ENCODE results near the gene KIF23.

Gene KIF23

DNA sequence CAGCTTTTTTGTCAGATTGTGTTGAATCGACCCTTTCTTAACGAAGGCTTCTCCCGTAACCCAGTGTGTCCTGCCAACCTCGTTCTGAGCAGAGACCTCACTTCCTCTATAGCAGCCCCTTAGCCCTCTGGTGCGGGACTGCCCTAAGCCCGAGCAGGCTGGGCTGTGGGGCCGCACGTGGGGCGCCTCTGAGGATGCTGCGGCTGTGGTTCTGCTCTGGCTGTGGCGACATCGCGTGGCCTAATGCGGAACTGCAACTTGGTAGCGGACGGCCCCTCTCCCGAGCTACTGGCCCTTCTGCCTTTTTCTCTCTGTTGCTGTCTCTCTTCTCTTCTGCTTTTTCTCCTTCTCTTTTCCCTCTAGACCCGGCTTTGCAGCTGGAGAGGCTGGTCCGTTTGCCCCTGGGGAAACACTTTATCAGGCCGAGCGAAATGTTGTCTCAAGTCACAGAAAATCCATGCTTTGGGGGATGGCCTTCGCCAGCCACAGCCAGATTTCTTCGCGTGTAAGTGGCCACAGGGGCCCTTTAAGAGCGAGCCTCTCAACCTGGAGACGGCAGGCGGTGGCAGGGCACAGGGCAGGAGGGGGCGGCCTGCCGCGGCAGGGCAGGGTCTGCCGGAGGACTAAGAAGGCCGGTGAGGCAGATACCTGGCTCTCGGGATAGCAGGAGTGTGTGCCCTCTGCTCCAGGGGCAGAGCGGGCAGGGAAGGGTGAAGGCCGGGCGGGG lies 19.4 kb upstream of the KIF23 start:
- DNase-seq (ENCODE audit: low spot score) = peak; percentile 84

DNA sequence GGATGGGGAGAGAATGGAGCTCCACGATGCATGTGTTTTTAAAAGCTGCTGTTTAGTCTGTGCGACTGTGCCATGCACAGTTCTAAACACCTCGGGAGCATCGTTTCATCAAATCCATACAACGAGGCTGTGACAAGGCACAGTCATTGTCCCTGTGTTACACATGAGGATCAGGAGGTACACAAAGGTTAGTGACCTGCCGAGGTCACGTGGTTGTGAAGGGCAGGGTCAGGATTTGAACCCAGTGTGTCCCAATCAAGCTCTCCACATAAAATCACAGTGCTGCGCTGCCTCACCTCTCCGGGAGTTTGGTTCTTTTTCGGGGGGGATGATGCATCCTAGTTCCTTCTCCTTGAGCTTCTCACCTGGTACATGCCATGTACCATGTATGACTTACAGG lies 18.7 kb upstream of the KIF23 start:
- DNase-seq (ENCODE audit: low spot score) = no peak

DNA sequence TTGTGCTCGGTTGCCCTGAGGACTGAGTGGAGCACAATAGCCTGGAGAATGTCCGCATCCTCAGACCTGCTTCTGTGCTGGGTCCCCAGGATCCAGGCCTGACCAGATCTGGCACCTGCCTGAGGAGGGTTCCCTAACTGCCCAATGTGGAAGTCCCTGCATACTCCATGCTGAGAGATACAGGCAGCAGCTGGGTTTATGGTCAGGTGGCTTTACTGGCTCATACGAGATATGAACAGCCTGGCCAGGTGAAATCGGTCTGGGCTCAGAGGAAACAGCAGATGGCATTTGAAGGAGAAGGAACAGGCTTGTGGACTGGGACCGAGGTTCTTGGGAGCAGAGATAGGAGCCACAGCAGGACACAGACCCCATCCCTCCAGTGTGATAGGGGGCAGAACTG lies 18.2 kb upstream of the KIF23 start:
- DNase-seq (ENCODE audit: low spot score) = no peak

DNA sequence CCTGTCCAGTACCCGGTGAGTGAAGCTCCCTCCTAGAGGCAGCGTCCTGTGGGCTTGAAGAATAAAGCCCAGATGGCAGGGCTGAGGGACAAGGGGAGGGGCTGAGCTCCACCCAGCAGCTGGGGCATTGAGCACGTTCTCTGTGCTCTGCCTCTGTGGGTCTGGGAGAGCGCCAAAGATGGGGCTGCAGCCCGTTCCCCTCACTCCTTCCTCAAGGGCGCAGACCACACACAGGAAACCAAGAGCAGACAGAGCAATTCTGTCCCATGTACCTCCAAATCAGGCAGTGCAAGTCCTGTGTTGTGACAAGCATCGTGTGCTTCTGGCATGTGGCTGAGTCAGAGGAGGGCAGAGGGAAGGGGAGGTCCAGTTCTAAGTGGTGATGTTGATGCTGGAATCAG lies 15.7 kb upstream of the KIF23 start:
- DNase-seq (ENCODE audit: low spot score) = no peak

DNA sequence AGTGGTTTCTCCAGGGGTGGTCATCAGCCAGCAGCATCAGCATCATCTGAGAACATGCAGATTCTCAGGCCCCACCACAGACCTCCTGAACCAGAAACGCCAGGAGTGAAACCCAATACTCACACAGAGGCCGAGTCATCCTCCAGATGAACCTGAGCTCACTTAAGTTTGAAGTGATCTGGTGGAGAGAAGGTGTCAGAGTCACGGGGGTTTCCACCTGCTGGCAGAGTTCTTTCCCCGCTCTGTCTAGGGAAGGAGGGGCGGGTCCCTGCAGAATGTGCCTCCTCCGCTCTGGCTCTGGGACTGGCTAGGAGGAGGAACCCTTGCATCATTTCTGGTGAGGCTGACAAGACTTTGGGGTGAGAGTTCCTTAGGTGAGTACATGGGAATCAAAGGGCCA lies 13.3 kb upstream of the KIF23 start:
- no peak for DNase-seq (ENCODE audit: low spot score)

DNA sequence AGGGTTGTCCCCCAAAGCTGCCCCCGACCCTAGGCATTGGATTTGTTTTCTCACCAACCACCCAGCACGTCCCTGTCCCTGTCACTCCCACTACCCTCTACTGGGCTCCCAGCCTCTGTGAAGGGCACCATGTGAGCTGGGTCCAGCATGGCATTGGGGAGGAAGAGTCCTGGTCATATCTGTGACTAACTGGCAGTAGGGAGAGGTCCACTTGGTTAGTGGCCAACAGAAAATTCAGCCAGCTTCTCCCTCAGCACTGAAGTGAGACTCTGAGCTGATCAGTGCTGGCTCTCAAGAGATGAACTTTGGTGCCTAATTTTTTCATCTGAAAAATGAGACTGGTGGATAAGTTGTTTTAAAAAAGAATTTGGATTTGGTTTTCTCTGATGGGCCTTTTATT lies 11.3 kb upstream of the KIF23 start:
- no peak for DNase-seq (ENCODE audit: low spot score)

DNA sequence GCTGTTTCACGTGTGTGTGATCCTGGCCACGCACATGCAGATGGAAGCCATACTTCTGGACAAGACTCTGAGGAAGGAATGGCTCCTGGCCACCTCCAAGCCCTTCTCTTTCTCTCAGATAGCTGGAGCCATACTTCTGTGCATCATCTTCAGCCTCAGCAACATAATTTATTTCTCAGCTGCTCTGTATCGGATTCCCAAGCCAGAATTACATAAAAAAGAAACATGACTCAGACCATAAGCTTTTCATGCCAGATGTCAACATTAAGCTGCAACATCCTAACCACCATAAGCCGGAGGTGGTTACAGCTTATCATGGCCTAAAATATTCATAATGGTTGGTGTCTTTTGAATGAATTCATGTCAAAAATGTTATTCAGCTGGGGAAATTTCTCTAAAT lies 10.6 kb upstream of the KIF23 start:
- no peak for DNase-seq (ENCODE audit: low spot score)

DNA sequence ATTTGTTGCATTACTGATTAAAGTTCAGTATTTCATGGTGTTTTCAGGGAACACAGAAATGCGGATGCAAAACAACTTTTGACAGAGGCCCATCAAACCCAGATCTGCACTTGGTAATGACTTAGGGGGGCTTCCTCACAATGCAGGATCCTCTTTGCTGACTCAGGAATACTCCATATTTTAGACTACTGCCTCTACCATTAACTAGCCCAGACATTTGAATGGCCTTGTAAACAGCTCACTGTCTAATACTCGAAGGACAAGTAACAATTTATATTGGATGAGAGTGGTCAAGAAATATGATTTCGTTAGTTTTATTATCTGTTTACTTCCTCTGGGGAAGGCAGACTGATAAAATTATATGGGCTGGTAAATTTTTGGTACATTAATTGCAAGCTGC lies 9.0 kb upstream of the KIF23 start:
- DNase-seq (ENCODE audit: low spot score) = no peak

DNA sequence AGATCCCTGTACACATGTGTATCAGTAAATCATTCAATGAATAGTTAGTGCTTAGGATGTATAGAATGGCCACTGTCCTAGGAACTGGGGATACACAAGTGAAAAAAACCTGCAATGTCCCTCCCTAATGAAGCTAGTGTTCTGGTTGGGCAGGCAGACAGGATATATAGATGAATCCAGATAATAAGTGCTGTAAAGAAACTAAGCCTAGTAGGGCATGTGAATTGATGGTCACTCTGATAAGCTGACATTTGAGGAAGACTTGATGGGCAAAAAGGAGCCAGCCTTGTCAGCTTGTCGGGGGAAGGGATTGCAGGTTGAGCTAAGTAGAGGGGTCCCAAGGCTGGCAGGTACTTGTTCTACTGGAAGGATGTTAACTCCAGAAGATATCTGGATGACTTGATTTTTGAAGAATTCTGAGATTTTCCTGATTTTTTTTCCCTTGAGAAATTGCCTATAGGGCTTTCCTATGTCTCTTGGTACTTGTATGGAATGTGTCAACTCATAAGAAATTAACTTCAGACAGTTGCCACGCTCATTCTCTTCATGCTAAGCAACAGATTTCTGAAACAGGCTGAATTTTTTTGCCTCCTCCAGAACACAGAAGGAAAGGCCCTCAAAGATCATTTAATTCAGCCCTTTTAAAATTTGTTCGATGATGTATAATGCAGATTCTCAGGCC lies 6.3 kb upstream of the KIF23 start:
- no peak for DNase-seq (ENCODE audit: low spot score)

DNA sequence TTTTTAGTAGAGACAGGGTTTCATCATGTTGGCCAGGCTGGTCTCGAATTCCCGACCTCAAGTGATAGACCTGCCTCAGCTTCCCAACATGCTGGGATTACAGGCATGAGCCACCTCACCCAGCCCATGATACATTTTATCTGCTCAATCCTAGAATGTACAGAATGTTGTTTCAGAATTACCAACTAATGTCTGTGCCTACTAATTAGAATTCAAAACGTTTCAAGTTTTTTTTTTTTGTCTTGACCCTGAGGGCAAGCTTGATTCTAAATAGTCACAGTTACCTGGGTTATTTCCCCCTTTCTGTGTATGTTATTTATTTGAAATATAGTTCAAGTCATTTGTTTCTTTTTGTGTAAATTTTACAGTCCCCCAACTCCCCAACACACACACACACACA lies 5.3 kb upstream of the KIF23 start:
- DNase-seq (ENCODE audit: low spot score) = no peak

DNA sequence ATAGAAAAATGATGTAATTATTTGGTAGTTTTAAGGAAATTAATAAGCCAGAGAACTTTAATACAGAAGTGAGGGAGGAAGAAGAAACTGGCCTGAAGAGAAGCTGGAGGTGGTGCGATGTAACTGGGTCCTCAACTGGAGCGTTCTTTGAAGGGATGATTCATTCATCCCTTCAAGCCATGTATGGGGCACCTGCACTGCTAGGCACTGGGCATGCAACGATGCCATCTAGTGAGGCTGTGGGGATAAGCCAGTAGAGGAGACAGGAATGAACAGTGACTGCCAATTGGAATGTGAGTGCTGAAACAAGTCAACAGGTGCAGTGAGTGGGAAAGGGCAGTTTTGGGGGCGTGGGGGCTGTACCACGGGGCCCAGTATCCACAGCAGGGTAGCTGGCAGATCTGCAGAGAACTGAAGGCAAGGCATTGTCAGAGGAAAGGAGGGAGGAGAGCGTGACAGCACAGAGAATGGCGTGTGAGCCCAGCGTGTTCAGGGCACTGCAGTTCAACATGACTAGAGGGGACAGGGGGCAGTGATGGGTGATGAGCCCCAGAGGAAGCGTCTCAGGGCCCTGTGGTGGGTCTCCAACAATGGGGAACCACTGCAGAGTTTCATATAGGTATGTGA lies 3.8 kb upstream of the KIF23 start:
- peak; percentile 33 for DNase-seq (ENCODE audit: low spot score)

DNA sequence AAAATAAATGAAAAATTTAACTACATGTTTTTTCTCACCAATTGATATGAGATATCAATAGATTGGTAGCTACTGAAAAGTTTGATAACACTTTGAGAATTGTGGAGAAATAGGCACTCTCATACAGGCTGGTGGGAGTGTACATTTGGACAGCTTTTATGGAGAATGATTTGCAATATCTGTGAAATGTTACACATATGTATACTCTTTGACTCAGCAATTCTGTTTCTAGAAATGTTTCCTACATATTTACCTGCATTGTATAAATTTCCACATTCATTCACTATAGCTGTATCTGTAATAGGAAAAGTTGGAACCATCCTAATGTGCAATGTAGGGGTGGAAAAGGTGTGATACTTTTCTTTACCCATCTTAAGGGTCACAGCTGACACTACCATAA lies 1.9 kb upstream of the KIF23 start:
- no peak for DNase-seq (ENCODE audit: low spot score)

DNA sequence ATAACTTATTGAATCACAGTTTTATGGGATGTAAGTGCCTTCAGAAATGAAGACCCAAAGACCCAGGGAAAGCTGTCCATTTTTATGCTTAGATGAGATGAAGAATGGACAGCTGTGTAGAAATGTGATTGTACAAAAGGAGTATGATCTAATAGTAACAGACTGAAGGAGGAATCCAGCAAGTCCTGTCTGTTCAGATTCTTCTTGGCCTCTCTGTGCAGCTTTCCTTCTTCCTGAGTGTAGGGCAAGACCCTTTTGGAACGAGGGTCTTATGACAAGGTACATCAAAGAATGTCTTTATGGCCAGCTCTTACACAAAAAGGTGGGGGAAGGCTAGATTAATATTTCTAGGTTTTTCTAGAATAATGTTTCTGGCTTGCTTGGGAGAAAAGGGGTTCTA lies 1.4 kb upstream of the KIF23 start:
- no peak for DNase-seq (ENCODE audit: low spot score)

DNA sequence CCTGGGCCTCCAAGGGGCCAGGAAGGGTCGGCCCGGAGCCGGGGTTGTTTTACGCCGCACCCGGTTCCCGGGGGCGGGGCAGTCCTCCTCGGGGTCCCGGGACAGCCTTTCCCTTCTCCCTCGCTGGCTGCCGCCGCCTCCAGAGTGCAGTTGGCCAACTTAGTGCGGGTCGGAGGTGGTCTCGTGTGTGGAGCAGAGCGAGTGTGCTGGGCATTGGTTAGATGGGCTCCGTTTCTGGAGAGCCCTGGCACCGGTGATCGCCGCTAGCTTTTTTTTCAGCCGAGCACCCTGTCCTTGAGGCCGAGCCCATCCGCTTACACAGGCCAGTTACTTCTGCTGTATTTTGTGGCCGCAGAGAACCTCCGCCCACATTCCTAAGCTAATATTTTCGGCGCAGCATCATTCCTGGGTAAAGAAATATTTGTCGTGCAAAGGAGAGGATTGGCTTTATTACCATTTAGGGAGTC lies 585 bp downstream of the KIF23 start:
- peak; percentile 19 for DNase-seq (ENCODE audit: low spot score)

DNA sequence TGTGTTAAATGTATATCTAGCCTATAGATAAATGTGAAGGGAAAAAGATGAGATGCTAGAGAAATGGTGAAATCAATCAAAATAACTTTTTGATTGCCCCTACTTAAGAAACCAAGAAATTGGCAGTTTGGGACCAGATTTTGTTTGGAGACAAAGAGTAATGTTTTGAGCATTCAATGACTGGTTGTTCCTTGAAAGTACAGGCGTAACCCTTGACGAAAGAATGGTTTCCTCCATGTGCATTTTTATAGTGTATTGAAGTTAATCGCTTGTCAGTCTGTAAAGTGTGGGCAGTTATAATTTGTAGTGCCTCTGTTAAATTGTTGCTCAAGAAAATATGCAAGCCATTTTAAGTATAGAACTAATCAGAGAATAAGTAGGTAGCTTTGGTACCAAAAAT lies 1.2 kb downstream of the KIF23 start:
- no peak for DNase-seq (ENCODE audit: low spot score)

DNA sequence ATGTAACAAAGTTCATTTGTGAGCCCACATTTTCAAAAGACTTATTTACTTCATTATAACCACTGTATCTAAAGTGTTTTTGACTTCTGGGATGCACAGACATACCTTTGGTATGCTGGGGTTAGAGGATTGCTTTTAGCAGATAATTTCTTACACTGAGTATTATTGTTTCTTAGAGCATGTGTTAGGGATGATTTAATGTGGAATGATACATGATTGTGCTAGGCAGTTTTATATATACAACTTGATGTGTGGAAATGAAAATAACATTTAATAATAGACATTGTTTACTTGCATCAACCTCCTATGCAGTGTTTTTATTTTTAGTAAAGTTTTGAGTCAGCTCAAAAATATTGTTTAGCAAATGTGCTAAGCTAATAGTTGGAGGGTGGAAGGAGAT lies 3.4 kb downstream of the KIF23 start:
- no peak for DNase-seq (ENCODE audit: low spot score)

DNA sequence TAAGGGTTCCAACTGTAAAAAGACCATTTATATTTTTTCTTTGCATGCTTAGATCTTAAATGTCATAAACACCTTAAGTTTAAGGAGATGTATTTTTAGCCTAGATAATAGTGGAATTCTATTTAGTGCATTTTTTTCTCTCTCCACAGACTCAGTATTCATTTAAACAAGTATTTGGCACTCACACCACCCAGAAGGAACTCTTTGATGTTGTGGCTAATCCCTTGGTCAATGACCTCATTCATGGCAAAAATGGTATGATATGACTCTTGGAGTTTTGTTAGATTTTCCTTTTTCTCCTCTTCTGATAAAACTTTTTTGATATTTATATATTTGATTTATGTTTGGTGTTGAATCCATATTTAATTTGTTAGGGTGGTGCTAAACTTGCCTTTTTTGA lies 7.3 kb downstream of the KIF23 start:
- no peak for DNase-seq (ENCODE audit: low spot score)

DNA sequence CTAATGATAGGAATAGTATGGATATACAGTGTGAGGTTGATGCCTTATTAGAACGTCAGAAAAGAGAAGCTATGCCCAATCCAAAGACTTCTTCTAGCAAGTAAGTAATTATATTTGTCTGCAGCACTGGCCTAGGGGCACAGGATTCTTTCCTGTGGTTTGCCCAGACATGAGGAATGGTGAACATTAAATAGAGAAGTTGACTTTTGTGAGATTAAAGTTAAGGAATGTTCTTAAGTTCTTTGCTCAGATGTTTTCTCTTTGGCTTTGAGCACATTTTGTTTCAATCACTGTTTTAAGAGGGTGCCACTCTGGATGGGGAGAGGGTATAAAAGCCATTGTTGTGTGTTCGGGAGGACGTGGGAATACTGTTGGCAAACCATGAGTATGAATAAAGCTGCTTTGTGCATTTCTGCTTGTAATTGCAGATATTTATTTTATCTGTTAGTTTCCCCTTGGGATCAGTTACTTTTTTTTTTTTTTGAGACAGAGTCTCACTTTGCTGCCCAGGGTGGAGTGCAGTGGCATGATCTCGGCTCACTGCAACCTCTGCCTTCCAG lies 8.3 kb downstream of the KIF23 start:
- no peak for DNase-seq (ENCODE audit: low spot score)

DNA sequence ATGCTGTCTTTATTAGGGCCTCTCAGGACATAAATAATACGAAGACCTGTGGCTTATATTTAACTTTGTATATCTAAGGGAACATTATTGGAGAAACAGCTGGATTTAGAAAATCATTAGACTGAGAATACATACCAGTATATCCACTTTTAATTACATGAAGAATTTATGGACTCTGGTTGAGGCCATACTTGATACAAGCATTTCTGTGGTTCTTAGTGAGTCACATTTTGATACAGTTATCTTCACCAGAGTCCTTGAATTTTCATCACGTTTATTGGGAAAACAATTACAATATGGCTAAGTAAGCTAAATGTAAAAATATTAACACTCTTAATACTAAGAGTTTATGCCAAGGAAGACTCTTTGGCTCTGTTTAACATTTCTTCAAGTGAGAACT lies 9.9 kb downstream of the KIF23 start:
- no peak for DNase-seq (ENCODE audit: low spot score)

DNA sequence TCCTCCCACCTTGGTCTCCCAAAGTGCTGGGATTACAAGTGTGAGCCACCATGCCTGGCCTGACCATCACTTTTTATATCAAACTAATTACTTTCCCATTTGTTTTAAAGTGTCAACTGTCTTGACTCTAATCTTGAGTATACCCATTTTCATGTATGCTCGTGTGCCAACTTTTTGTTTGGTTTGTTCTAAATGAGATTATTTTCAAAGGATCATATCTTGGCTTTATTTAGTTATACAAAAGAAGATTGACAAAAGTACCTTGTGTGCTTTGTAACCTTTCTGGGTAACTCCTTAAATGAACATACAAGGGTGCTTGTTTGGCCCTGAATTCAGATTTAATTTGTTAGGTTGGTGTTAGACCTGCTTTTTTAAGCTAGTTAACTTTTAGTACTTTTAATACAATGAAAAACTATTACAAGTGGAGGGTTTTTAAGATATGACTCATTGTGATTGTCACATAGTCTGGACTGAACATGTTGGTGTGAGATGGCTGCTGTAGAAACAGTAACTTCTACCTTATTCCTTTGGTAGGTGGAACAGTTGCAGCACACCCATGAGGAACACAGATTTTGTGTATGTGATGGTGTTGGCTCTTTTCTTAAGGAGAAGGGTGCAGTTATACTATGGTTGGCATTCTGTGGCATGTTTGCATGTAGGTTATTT lies 10.7 kb downstream of the KIF23 start:
- DNase-seq (ENCODE audit: low spot score) = no peak

DNA sequence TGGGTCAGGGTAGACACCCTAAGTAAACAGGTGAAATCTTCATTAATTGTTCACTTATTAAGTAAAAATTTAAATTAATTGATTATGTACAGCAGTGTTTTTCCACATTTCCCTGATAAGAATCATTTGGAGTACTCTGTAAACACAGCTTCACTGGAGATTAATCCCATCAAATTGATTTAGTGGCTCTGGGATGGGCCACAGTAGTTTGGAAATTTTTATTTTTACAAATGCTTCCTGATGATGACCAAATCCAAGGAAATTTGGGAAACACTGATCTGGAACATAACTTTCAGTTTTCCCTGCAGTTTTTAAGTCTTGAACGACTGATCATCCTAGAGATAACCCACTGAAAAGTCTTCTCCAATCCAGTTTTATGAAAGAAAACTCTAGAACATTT lies 19.7 kb downstream of the KIF23 start:
- no peak for DNase-seq (ENCODE audit: low spot score)

DNA sequence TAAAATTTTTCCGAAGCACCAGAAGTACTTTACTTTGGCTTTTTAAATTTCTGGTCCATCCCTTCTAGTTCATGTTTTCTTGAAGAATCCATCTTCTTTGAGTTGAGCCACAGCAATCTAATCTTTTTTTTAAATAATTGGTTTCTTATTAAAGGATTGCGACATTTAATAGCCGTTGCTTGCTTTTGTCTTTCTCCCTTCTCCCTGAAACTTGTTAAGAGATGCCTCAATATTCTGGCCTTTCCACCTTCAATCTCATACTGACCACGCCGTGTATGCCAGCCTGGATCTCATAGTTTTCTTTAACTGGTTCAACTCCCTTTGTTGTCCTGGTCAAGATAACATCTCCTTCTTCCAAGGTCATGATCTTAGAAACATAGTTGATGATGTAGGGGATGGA lies 20.1 kb downstream of the KIF23 start:
- no peak for DNase-seq (ENCODE audit: low spot score)

DNA sequence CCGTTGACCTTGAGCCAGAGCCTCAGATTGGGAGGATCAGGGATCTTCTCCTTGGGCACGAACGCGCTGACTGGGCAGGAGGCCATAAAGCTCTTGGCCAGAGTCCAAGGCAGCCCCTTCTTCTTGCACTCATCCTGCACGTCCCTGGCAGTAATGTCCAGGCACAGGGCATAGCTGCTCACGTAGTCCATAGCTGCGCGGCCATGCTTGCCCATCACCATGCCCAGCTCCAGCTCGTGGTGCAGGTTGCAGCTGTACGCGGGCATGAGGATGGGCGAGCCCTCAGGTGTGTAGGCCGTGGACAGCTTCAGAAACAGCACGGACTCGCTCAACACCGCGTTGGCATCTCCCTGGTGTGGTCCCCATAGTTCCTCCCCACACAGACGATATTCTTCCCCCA lies 20.5 kb downstream of the KIF23 start:
- no peak for DNase-seq (ENCODE audit: low spot score)
